ENCODE data around the gene HDAC4.

HDAC4 gene

GRCh38 chr2:239378918-239379640, 21.7 kb downstream of the HDAC4 start:
- Histone ChIP-seq H3K9me3 (ENCODE audit: control insufficient read depth, insufficient read depth, low read depth, low read length) (no peaks in the 10 kb centered on the region), H3K4me1 (ENCODE audit: control insufficient read depth, insufficient read depth, low read length) (no peaks in the 10 kb centered on the region), H3K27ac (ENCODE audit: extremely low read depth, low read depth, low read length) (no peak overlapping the region), H3K4me3 (ENCODE audit: low read depth, low read length) (no peak overlapping the region), H3K36me3 (ENCODE audit: control insufficient read depth in 2 of 2, insufficient read depth in 1 of 2, low read length in 2 of 2) (no peaks in the 10 kb centered on the region)
- POLR2A ChIA-PET = no interaction called here
- CTCF ChIA-PET = no interaction called here
- TF ChIP-seq SP7 (tag by site-specific recombination; IDR thresholded peaks at IDR 0.05) = no peak
- TF ChIP-seq ZNF704 (tag by site-specific recombination; IDR thresholded peaks at IDR 0.05) = no peak

GRCh38 chr2:239378021-239378917, 22.6 kb downstream of the HDAC4 start:
- TF ChIP-seq SCRT2 (tag by site-specific recombination; IDR thresholded peaks at IDR 0.05) = 0 out of 2 replicates have a peak, but pooled peaks have one; percentile 23
- no peak for TF ChIP-seq ZNF639 (tag by site-specific recombination; IDR thresholded peaks at IDR 0.05)
- ChIA-PET CTCF (no interaction called here), POLR2A (no interaction called here)
- Histone ChIP-seq H3K36me3 (ENCODE audit: control insufficient read depth in 2 of 2, insufficient read depth in 1 of 2, low read length in 2 of 2) (no peaks in the 10 kb centered on the region), H3K4me1 (ENCODE audit: control insufficient read depth, insufficient read depth, low read length) (no peaks in the 10 kb centered on the region), H3K9me3 (ENCODE audit: control insufficient read depth, insufficient read depth, low read depth, low read length) (no peaks in the 10 kb centered on the region), H3K27ac (ENCODE audit: extremely low read depth, low read depth, low read length) (no peak overlapping the region), H3K4me3 (ENCODE audit: low read depth, low read length) (no peak overlapping the region)

- ChIA-PET CTCF (no interaction called here), POLR2A (no interaction called here)
- Histone ChIP-seq H3K36me3 (ENCODE audit: control insufficient read depth in 2 of 2, insufficient read depth in 1 of 2, low read length in 2 of 2) (no peaks in the 10 kb centered on the region), H3K4me3 (ENCODE audit: low read depth, low read length) (no peak overlapping the region), H3K9me3 (ENCODE audit: control insufficient read depth, insufficient read depth, low read depth, low read length) (no peaks in the 10 kb centered on the region), H3K27ac (ENCODE audit: extremely low read depth, low read depth, low read length) (no peak overlapping the region), H3K4me1 (ENCODE audit: control insufficient read depth, insufficient read depth, low read length) (no peaks in the 10 kb centered on the region)
- TF ChIP-seq ZNF274 (IDR thresholded peaks at IDR 0.05; ENCODE audit: low read length) (no peak), ZNF274 (tag by site-specific recombination; IDR thresholded peaks at IDR 0.05; ENCODE audit: borderline replicate concordance) (no peak), INSM2 (tag by site-specific recombination; IDR thresholded peaks at IDR 0.05) (no peak), AEBP2 (tag by site-specific recombination; IDR thresholded peaks at IDR 0.05; ENCODE audit: borderline replicate concordance) (no peak), ZNF585B (tag by site-specific recombination; IDR thresholded peaks at IDR 0.05) (no peak), ZNF350 (tag by site-specific recombination; IDR thresholded peaks at IDR 0.05) (no peak), ZNF114 (tag by site-specific recombination; IDR thresholded peaks at IDR 0.05) (no peak), IKZF3 (tag by site-specific recombination; IDR thresholded peaks at IDR 0.05) (no peak), ZNF658 (tag by site-specific recombination; IDR thresholded peaks at IDR 0.05) (no peak), ZNF488 (tag by site-specific recombination; IDR thresholded peaks at IDR 0.05) (no peak), ZNF518A (tag by site-specific recombination; conservative IDR thresholded peaks at IDR 0.05; ENCODE audit: low read depth) (no peak), ZNF521 (tag by site-specific recombination; IDR thresholded peaks at IDR 0.05) (no peak)
Measured at GRCh38 chr2:239377591-239377990, 23.2 kb downstream of the HDAC4 start.
